ENCODE results near the gene PTPRT.

PTPRT gene

GRCh38 chr20:42688576-42688975 is 501.1 kb downstream of the PTPRT start:
- no peak for TF ChIP-seq CTCF (IDR thresholded peaks at IDR 0.05; ENCODE audit: insufficient read depth, low read depth, low read length, missing control alignments)
- DNase-seq (ENCODE audit: low read depth): no peak

GRCh38 chr20:42686057-42686456 is 503.6 kb downstream of the PTPRT start:
- no peak overlapping the region for H3K4me3 ChIP-seq (ENCODE audit: low read depth, low read length)
- no peak for DNase-seq (ENCODE audit: low read depth)
- TF ChIP-seq CTCF (IDR thresholded peaks at IDR 0.05; ENCODE audit: insufficient read depth, low read depth, low read length, missing control alignments): no peak

More at GRCh38 chr20:42688576-42688975, 501.1 kb downstream of the PTPRT start:
- no peak overlapping the region for H3K4me3 ChIP-seq (ENCODE audit: low read depth, low read length)

- TF ChIP-seq CTCF (IDR thresholded peaks at IDR 0.05; ENCODE audit: insufficient read depth, low read depth, low read length, missing control alignments): peak; percentile 6
Observed at GRCh38 chr20:42678895-42679294, 510.8 kb downstream of the PTPRT start.

GRCh38 chr20:42656130-42656529 is 533.6 kb downstream of the PTPRT start:
- no peak overlapping the region for H3K4me3 ChIP-seq (ENCODE audit: low read depth, low read length)
- TF ChIP-seq CTCF (IDR thresholded peaks at IDR 0.05; ENCODE audit: insufficient read depth, low read depth, low read length, missing control alignments): no peak
- no peak for DNase-seq (ENCODE audit: low read depth)

More at GRCh38 chr20:42678895-42679294, 510.8 kb downstream of the PTPRT start:
- no peak for DNase-seq (ENCODE audit: low read depth)
- H3K4me3 ChIP-seq (ENCODE audit: low read depth, low read length): no peak overlapping the region

- no peak overlapping the region for H3K4me3 ChIP-seq (ENCODE audit: low read depth, low read length)
- no peak for DNase-seq (ENCODE audit: low read depth)
- TF ChIP-seq CTCF (IDR thresholded peaks at IDR 0.05; ENCODE audit: insufficient read depth, low read depth, low read length, missing control alignments): no peak
Observed at GRCh38 chr20:42652266-42652665, 537.4 kb downstream of the PTPRT start.

GRCh38 chr20:42650191-42650746 is 539.4 kb downstream of the PTPRT start:
- no peak for DNase-seq (ENCODE audit: low read depth)
- no peak for TF ChIP-seq CTCF (IDR thresholded peaks at IDR 0.05; ENCODE audit: insufficient read depth, low read depth, low read length, missing control alignments)
- H3K4me3 ChIP-seq (ENCODE audit: low read depth, low read length): no peak overlapping the region

- no peak overlapping the region for H3K4me3 ChIP-seq (ENCODE audit: low read depth, low read length)
- no peak for TF ChIP-seq CTCF (IDR thresholded peaks at IDR 0.05; ENCODE audit: insufficient read depth, low read depth, low read length, missing control alignments)
- no peak for DNase-seq (ENCODE audit: low read depth)
Observed at GRCh38 chr20:42649748-42650147, 540.0 kb downstream of the PTPRT start.
